C4-2B (cell line): Measurements from ENCODE around the gene TRIM29.

Source experiments
- ZFX ChIP-seq: fragments of 450-650 bp; IDR thresholded peaks from 2 replicates; pipeline ENCODE4 v1.6.1; 2017
- TF ChIP-seq, protein P1 (sequence below): fragments of 450-650 bp; conservative IDR thresholded peaks from 2 replicates; pipeline ENCODE4 v1.5.1; 2017; ENCODE audit warnings: mild to moderate bottlenecking

DNA sequence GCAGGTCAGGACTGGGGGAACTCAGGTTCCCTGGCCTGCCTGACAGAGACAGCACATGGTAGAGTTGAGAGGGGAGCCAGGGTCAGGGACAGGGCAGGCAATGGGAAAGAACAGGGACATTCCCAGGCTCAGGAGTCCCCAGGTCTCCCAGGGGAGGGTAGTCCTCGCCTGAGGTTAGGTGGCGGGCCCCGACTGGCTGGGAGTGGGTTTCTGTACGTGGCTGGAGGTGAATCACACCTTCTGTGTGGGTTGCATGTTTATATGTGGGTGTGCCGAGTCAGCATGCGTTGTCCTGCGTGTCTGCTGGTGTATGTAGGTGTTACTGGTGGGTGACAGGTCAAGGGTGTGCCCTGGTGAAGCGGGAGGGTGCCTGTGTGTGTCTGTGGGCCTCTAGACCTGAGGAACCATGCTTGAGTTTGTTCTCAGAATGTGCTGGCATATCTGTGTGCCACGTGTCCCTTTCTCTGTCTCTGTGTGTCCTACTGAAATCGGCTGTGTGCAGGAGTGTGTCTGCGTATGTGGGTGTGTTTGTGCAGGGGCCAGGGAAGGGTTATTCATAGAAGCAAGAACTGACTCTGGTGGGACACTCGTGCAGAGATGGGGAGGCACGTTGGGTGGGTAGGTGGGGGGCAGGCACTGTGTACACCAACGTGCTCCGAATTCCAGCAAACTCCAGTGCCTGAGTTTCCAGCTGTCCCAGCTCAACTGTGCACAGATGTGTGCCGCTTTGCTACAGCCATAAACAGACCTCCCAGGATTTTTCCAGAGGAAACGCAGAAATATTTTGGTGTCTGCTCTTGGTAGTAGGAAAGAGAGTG, 49.1 kb upstream of the TRIM29 start:
- TF ChIP-seq, protein P1, sequence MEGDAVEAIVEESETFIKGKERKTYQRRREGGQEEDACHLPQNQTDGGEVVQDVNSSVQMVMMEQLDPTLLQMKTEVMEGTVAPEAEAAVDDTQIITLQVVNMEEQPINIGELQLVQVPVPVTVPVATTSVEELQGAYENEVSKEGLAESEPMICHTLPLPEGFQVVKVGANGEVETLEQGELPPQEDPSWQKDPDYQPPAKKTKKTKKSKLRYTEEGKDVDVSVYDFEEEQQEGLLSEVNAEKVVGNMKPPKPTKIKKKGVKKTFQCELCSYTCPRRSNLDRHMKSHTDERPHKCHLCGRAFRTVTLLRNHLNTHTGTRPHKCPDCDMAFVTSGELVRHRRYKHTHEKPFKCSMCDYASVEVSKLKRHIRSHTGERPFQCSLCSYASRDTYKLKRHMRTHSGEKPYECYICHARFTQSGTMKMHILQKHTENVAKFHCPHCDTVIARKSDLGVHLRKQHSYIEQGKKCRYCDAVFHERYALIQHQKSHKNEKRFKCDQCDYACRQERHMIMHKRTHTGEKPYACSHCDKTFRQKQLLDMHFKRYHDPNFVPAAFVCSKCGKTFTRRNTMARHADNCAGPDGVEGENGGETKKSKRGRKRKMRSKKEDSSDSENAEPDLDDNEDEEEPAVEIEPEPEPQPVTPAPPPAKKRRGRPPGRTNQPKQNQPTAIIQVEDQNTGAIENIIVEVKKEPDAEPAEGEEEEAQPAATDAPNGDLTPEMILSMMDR: no peak
- no peak for TF ChIP-seq ZFX
